Measurements from ENCODE around the gene TCF7L1.

Gene TCF7L1

GRCh38 chr2:85181134-85181631, 48.0 kb downstream of the TCF7L1 start:
- H3K4me3 ChIP-seq (ENCODE audit: low read depth, low read length), result no peak overlapping the region
- TF ChIP-seq, protein P1, sequence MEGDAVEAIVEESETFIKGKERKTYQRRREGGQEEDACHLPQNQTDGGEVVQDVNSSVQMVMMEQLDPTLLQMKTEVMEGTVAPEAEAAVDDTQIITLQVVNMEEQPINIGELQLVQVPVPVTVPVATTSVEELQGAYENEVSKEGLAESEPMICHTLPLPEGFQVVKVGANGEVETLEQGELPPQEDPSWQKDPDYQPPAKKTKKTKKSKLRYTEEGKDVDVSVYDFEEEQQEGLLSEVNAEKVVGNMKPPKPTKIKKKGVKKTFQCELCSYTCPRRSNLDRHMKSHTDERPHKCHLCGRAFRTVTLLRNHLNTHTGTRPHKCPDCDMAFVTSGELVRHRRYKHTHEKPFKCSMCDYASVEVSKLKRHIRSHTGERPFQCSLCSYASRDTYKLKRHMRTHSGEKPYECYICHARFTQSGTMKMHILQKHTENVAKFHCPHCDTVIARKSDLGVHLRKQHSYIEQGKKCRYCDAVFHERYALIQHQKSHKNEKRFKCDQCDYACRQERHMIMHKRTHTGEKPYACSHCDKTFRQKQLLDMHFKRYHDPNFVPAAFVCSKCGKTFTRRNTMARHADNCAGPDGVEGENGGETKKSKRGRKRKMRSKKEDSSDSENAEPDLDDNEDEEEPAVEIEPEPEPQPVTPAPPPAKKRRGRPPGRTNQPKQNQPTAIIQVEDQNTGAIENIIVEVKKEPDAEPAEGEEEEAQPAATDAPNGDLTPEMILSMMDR (IDR thresholded peaks at IDR 0.05; ENCODE audit: low read depth, low read length, missing control alignments), result no peak
- DNase-seq (ENCODE audit: low read depth), result no peak

DNA sequence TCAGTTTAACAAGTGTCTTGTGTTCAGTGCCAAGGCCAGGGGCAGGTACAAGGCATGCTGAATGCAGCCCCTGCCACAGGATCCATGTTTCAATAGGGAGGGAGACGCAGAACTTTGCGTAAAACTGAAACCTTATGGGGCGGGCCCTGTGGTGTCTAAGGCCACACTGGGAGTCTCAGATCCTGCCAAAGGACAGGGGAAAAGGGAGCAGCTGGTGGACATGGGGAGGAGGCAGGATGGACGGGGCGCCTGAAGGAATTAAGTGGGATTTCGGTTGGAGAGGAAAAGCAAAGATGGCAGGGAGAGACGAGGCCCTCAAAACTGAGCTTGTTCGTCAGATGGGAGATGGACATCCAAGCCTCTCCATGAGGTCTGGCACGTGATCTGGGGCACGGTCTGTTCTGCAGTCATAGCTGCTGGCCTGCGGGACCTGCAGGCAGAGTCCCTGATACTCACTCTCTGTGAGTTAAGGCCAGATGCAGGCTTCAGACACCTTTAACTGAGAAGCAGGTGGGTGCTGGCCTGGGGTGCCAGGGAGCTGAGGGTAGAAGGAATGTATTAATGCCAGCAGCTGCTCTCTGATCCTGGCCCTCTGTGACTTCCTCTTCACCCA, 48.8 kb downstream of the TCF7L1 start:
- TF ChIP-seq, protein P1 (IDR thresholded peaks at IDR 0.05; ENCODE audit: low read depth, low read length, missing control alignments), result no peak
- H3K4me3 ChIP-seq (ENCODE audit: low read depth, low read length), result no peak overlapping the region
- no peak for DNase-seq (ENCODE audit: low read depth)

DNA sequence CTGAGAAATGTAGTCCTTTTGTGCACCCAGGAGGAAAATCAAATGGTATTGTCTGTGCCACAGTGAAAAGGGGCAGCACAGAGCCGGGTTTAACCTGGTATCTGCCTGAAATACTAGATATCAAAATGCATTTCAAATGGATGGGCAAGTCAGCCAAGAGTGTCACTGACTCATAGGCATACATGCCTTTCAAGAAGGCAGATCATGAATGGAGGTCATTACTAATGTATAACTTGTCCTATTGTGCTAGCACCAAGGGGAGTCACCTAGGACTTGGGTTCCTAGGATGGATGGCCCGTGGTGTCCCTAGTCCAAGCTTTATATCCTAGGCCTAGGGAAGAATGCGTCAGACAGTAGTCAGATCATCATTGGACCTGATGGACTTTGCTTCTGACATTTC, 49.9 kb downstream of the TCF7L1 start:
- no peak for DNase-seq (ENCODE audit: low read depth)
- H3K4me3 ChIP-seq (ENCODE audit: low read depth, low read length), result no peak overlapping the region

DNA sequence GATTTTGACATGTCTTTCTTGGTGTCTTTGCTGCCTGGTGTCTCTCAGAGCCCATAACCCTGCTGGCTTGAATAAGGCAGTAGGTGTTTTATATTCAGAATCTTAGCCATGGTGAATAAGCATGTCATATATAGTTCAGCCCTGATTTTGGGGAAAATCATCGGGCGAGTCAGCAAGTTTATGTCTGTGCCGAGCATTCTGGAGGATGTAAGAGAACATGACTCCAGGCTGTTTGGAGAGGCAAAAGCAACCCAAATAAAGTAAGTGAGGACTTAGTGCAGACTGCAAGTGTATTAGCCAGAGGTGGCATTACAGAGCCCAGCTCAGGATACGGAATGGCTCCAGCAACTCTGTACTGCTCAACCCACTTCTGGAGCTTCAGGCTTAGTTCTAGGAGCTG, 50.3 kb downstream of the TCF7L1 start:
- TF ChIP-seq, protein P1 (IDR thresholded peaks at IDR 0.05; ENCODE audit: low read depth, low read length, missing control alignments), result no peak
- no peak overlapping the region for H3K4me3 ChIP-seq (ENCODE audit: low read depth, low read length)
- DNase-seq (ENCODE audit: low read depth), result no peak

More for the DNA sequence above, 49.9 kb downstream of the TCF7L1 start:
- TF ChIP-seq, protein P1 (IDR thresholded peaks at IDR 0.05; ENCODE audit: low read depth, low read length, missing control alignments), result no peak

- TF ChIP-seq, protein P1 (IDR thresholded peaks at IDR 0.05; ENCODE audit: low read depth, low read length, missing control alignments), result no peak
- no peak for DNase-seq (ENCODE audit: low read depth)
- no peak overlapping the region for H3K4me3 ChIP-seq (ENCODE audit: low read depth, low read length)
These were observed 51.0 kb downstream of the TCF7L1 start for GRCh38 chr2:85184231-85184630.

- no peak for DNase-seq (ENCODE audit: low read depth)
- TF ChIP-seq, protein P1 (IDR thresholded peaks at IDR 0.05; ENCODE audit: low read depth, low read length, missing control alignments), result no peak
- H3K4me3 ChIP-seq (ENCODE audit: low read depth, low read length), result no peak overlapping the region
These were observed 51.8 kb downstream of the TCF7L1 start for GRCh38 chr2:85184990-85185389.

DNA sequence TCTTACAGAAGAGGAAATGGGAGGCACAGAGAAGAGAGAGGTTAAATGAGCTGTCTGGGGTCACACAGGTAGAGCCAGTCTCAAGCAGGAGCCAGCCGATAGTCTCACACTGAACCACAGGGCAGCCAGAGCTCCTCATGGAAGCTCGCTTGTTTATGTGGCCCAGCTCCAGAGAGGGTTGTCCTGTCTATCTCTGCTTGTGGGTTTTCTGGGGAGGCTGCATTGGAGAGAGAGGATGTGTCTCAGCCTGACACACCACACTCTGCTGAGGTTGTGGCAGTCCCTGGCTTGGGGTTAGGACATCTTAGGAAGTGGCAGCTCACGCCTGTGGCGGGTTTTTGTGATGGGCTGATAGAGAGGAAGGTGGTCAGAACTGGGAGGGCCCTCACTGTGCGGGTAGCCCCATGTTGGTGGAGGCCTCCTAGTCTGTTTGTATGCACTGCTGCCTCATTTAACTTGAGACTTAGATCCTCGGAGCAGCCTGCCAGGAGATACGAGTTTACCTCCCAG, 52.3 kb downstream of the TCF7L1 start:
- TF ChIP-seq, protein P1 (IDR thresholded peaks at IDR 0.05; ENCODE audit: low read depth, low read length, missing control alignments), result no peak
- DNase-seq (ENCODE audit: low read depth), result no peak
- H3K4me3 ChIP-seq (ENCODE audit: low read depth, low read length), result no peak overlapping the region
